Progenitor cell of endocrine pancreas (in vitro differentiated cells): ENCODE measurements around the gene DLGAP1. TPM values are rescaled to one million over a fixed set of nuclear protein-coding genes. Genes with fewer than 3 reads are reported as not detected.

Experiments
- DNase-seq: peaks from one replicate; pipeline ENCODE4 v3.0.0; 2021; ENCODE audit warnings: low spot score; ENCODE audit not compliant: unreplicated experiment
- H3K27ac Mint-ChIP-seq: 2 replicates; pipeline ENCODE4 v1.8.0; 2021; ENCODE audit warnings: mild to moderate bottlenecking, moderate library complexity, mixed read lengths
- H3K27me3 Mint-ChIP-seq: 2 replicates; pipeline ENCODE4 v1.8.0; 2021; ENCODE audit warnings: mixed read lengths
- H3K36me3 Mint-ChIP-seq: 2 replicates; pipeline ENCODE4 v1.8.0; 2022; ENCODE audit warnings: mixed read lengths; ENCODE audit not compliant: insufficient read depth
- H3K4me1 Mint-ChIP-seq: 2 replicates; pipeline ENCODE4 v1.8.0; 2021; ENCODE audit warnings: low read depth, mixed read lengths
- H3K4me3 Mint-ChIP-seq: 2 replicates; pipeline ENCODE4 v1.8.0; 2021; ENCODE audit warnings: low read depth, mild to moderate bottlenecking, moderate library complexity, mixed read lengths
- H3K9me3 Mint-ChIP-seq: 2 replicates; pipeline ENCODE4 v1.8.0; 2021; ENCODE audit warnings: low read depth, mixed read lengths
- CTCF ChIP-seq: fragments of 200-600 bp; sonication (generic); IDR thresholded peaks from one replicate; pipeline ENCODE4 v1.5.0; 2021; ENCODE audit warnings: antibody characterized with exemption, mild to moderate bottlenecking; ENCODE audit not compliant: unreplicated experiment
- total RNA-seq: library from RNA; stranded (reverse); gene quantifications from 2 replicates; pipeline ENCODE4 v1.2.1, GENCODE V29; 2021

DLGAP1 gene
- total RNA-seq, 1 donor from 2014 or later = 16.7 TPM

GRCh38 chr18:4181086-4181485 lies 274.0 kb downstream of the DLGAP1 start:
- Mint-ChIP-seq H3K4me3 (no peak overlapping the region), H3K36me3 (peaks cover 2% of the 10 kb centered on the region), H3K27me3 (peaks cover 3% of the 10 kb centered on the region), H3K27ac (no peak overlapping the region), H3K9me3 (peaks cover 9% of the 10 kb centered on the region), H3K4me1 (peaks cover 5% of the 10 kb centered on the region)
- TF ChIP-seq CTCF = no peak
- DNase-seq = no peak

- DNase-seq = no peak
- H3K27me3 Mint-ChIP-seq = no peaks in the 10 kb centered on the region
- H3K9me3 Mint-ChIP-seq = no peaks in the 10 kb centered on the region
- H3K36me3 Mint-ChIP-seq = peaks cover 2% of the 10 kb centered on the region
- no peak for TF ChIP-seq CTCF
- H3K4me3 Mint-ChIP-seq = no peak overlapping the region
- H3K27ac Mint-ChIP-seq = no peak overlapping the region
- H3K4me1 Mint-ChIP-seq = no peaks in the 10 kb centered on the region
Measured at GRCh38 chr18:4172196-4173100, 282.7 kb downstream of the DLGAP1 start.

- H3K4me3 Mint-ChIP-seq = no peak overlapping the region
- H3K36me3 Mint-ChIP-seq = peaks cover 2% of the 10 kb centered on the region
- H3K9me3 Mint-ChIP-seq = peaks cover 3% of the 10 kb centered on the region
- DNase-seq = no peak
- TF ChIP-seq CTCF = no peak
- H3K4me1 Mint-ChIP-seq = peaks cover 7% of the 10 kb centered on the region
- H3K27ac Mint-ChIP-seq = no peak overlapping the region
- H3K27me3 Mint-ChIP-seq = no peaks in the 10 kb centered on the region
Measured at GRCh38 chr18:4157352-4157751, 297.8 kb downstream of the DLGAP1 start.

- H3K4me3 Mint-ChIP-seq = no peak overlapping the region
- no peaks in the 10 kb centered on the region for H3K36me3 Mint-ChIP-seq
- H3K27me3 Mint-ChIP-seq = no peaks in the 10 kb centered on the region
- H3K4me1 Mint-ChIP-seq = no peaks in the 10 kb centered on the region
- DNase-seq = no peak
- H3K9me3 Mint-ChIP-seq = peaks cover under 1% of the 10 kb centered on the region
- H3K27ac Mint-ChIP-seq = no peak overlapping the region
- no peak for TF ChIP-seq CTCF
Measured at GRCh38 chr18:4146797-4147196, 308.3 kb downstream of the DLGAP1 start.

GRCh38 chr18:4144201-4144600 lies 310.9 kb downstream of the DLGAP1 start:
- Mint-ChIP-seq H3K36me3 (no peaks in the 10 kb centered on the region), H3K27me3 (no peaks in the 10 kb centered on the region), H3K4me1 (no peaks in the 10 kb centered on the region), H3K4me3 (no peak overlapping the region), H3K9me3 (peaks cover 4% of the 10 kb centered on the region), H3K27ac (no peak overlapping the region)
- no peak for DNase-seq
- TF ChIP-seq CTCF = no peak
